DND-41 (cell line): ENCODE data around the gene PARVA.

Experiments
- CTCF ChIP-seq: IDR thresholded peaks from 2 replicates; pipeline ENCODE4 v1.5.1; 2012; ENCODE audit warnings: borderline replicate concordance, low read length, moderate library complexity, mild to moderate bottlenecking; ENCODE audit not compliant: poor library complexity, severe bottlenecking; ENCODE audit errors: extremely low read depth
- EZH2 ChIP-seq: IDR thresholded peaks from 3 replicates; pipeline ENCODE4 v1.6.1; 2012; ENCODE audit warnings: borderline replicate concordance, low read depth, mild to moderate bottlenecking, moderate library complexity, low read length, inconsistent platforms; ENCODE audit not compliant: severe bottlenecking

DNA sequence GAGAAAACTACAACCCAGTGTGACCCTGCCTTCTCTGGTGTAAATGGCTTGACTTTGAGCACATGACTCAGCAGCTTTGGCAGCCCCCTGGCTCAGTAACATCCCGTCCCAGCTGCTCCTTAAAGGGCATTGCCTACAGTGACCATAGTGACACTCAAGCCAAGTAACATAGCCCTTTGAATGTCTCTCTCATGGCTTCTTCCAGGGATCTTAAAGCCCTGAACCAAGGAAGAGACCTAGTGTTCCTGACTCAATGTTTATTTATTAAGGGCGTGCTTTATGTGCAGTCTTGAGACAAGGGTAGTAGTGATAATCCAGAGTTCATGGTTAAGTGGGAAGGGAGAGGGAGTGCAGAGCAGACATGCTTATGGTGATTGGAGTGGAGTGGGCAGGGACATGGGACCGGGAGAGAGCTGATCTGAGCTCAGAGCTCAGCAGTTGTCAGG, 125.7 kb downstream of the PARVA start:
- TF ChIP-seq CTCF: no peak
- TF ChIP-seq EZH2: no peak
